ENCODE data around the gene CHST2.
"Not testable (repeated sequence)": the region's sequence is repeated elsewhere in the genome, so short reads cannot be mapped to it uniquely, and the experiment has no call there.

Gene CHST2

GRCh38 chr3:143160437-143160836 is 40.9 kb downstream of the CHST2 start:
- no peak for TF ChIP-seq CTCF (IDR thresholded peaks at IDR 0.05; ENCODE audit: insufficient read depth, low read length, missing control alignments)
- no peak for DNase-seq (ENCODE audit: low read depth, low spot score)
- CTCF ChIA-PET, result no interaction called here
- H3K4me3 ChIP-seq (ENCODE audit: low read depth, low read length), result no peak overlapping the region
- POLR2A ChIA-PET, result no interaction called here

DNA sequence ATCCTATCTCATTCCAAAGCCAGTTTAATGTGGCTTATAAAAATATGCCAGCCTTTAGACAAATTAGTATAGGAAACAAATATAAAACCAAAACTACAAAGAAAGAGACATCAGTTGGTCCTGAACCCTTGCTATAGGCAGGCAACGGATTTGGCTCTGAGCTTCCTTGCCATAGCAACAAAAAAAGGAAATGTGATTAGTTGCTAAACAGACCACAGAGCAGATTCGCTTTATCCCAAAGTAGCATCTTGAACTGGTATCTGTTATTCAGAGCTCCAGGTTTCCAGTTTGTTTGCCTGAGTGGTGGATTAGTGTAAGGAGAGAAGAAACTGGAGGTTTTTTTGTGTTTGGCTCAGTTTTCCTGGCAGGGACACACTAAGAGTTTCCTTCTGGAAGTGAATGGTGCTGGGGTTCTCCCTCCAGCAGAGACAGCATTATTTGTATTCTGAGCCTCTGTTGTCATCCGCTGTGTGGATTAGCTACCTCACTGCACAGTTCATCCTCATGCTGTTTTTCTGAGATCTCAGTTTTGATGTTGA is 44.1 kb downstream of the CHST2 start:
- ChIA-PET POLR2A (no interaction called here), CTCF (no interaction called here)
- TF ChIP-seq CTCF (IDR thresholded peaks at IDR 0.05; ENCODE audit: insufficient read depth, low read length, missing control alignments), result no peak
- no peak for DNase-seq (ENCODE audit: low read depth, low spot score)
- H3K4me3 ChIP-seq (ENCODE audit: low read depth, low read length), result no peak overlapping the region

DNA sequence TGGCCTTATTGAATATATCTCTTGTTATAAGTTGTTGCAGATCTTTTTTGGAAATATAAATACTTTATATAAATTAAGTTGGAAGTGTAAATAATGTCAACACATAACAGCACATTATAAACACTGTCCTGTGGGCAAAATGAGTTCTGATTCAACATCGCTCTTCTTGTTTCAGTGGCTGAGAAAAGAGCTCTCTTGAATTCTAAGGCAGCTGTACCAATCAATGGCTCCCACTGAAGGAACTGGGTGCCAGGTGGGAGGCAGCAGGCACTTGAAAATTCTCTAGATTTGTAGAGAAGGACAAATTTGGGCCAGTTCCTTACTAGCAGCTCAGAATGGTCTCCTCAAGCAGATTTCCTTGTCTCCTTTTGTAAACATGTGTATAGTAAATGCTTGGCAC is 45.6 kb downstream of the CHST2 start:
- POLR2A ChIA-PET, result no interaction called here

DNA sequence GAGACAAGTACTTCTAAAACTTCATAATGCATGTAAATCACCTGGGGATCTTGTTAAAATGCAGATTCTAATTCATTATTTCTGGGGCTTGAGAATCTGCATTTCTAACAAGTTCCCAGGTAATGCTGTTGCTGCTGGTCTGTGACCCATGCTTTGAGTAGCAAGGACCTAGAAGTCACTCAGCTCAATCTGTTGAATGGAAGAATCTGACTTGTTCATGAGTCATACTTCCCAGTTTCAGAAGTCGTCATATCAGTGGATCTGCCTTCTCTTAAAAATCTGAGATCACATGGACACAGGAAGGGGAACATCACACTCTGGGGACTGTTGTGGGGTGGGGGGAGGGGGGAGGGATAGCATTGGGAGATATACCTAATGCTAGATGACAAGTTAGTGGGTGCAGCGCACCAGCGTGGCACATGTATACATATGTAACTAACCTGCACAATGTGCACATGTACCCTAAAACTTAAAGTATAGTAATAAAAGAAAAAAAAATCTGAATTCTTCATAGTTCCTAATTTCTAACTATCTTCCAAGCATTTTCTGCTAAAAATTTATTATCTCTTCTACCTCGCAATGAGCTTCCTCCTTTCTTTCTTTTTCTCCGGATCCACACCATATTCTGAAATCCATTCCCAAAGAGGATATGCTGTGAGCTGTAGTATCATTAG is 46.2 kb downstream of the CHST2 start:
- POLR2A ChIA-PET; CTCF ChIA-PET; DNase-seq (ENCODE audit: low read depth, low spot score); H3K4me3 ChIP-seq (ENCODE audit: low read depth, low read length): not testable (repeated sequence)

More for the DNA sequence above, 45.6 kb downstream of the CHST2 start:
- CTCF ChIA-PET, result no interaction called here
- no peak for TF ChIP-seq CTCF (IDR thresholded peaks at IDR 0.05; ENCODE audit: insufficient read depth, low read length, missing control alignments)
- H3K4me3 ChIP-seq (ENCODE audit: low read depth, low read length), result no peak overlapping the region
- DNase-seq (ENCODE audit: low read depth, low spot score), result no peak

DNA sequence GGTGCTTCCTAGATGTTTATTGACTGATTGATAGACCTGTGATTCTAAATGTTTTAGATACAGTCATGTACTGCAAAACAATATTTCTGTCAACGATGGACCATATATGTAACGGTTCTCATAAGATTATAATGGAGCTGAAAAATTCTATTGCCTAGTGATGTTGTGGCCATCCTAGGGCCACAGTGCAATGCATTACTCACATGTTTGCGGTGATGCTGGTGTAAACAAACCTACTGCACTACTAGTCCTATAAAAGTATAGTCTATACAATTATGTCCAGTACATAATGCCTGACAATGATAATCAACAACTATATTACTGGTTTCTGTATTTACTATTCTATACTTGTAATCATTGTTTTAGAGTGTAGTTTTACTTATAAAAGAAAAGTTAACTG is 46.8 kb downstream of the CHST2 start:
- CTCF ChIA-PET, result no interaction called here
- POLR2A ChIA-PET, result no interaction called here
- H3K4me3 ChIP-seq (ENCODE audit: low read depth, low read length), result no peak overlapping the region
- no peak for DNase-seq (ENCODE audit: low read depth, low spot score)
- no peak for TF ChIP-seq CTCF (IDR thresholded peaks at IDR 0.05; ENCODE audit: insufficient read depth, low read length, missing control alignments)

DNA sequence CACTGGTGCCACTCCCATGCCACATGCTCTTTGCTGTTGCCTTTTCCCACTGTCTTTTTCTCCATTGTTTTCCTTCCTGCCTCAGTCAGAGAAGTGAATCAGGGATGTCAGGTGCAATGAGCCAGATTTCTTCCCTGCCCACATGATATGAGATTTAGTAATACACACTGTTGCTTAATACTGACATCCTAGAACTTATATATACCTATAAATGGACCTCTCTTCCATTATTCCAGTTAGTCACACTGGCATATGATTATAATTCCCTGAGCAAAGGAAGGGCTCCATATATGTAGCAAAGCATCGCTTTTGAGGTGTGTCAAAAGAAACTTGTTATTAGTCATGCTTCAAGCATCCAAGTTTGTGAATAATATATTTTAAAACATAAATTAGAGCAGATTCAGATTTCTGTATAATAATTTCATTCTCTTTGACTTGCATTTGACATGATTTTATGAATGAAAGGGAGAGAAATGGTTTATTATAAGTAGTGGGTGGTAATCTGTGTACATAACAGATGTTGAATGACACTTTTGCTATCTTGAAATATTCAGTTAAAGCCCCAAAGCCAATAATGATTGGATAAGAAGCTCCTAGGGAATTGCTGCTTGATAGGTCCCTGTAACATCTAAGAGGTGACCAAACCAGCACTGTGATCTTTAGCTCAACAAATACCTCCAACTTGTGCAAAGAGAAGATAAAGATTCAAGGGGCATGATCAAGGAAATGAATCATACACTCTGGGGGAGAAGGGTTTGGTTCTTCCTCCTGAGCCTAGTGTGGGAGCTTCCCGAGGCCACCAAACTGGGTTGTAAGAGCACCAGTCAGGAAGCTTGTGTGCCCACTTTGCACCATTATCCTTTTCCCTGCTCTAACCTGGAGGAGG is 48.6 kb downstream of the CHST2 start:
- no peak for TF ChIP-seq CTCF (IDR thresholded peaks at IDR 0.05; ENCODE audit: insufficient read depth, low read length, missing control alignments)
- no peak for DNase-seq (ENCODE audit: low read depth, low spot score)
- no peak overlapping the region for H3K4me3 ChIP-seq (ENCODE audit: low read depth, low read length)
- POLR2A ChIA-PET, result no interaction called here
- CTCF ChIA-PET, result interaction anchor here (1.3 kb wide), 1 partner anchor 47 kb away, joined by 3 read pairs; no protein-coding TSS in a partner anchor
